Uterus (tissue), 4 donors: ENCODE results near the gene CDH22. TPM values are rescaled to one million over a fixed set of nuclear protein-coding genes. Genes with fewer than 3 reads are reported as not detected.

ENCODE experiments used
- DNase-seq, 2 donors: peaks; one replicate each; pipeline ENCODE4 v3.0.0-alpha.2; 2019 to 2020
- H3K27ac ChIP-seq, 2 donors: fragments of 200-600 bp; sonication (generic); 1 replicate in 1 of 2; 2 replicates in 1 of 2; pipeline ENCODE4 v1.5.1; 2016 to 2018
- H3K27me3 ChIP-seq, 2 donors: fragments of 200-600 bp; sonication (generic); one replicate each; pipeline ENCODE4 v1.5.1; 2018 to 2019; ENCODE audit warnings: control low read depth in 1 of 2
- H3K36me3 ChIP-seq, 2 donors: fragments of 200-600 bp; sonication (generic); one replicate each; pipeline ENCODE4 v1.5.1; 2019; ENCODE audit warnings: control low read depth in 1 of 2
- H3K4me1 ChIP-seq, 2 donors: fragments of 200-600 bp; sonication (generic); one replicate each; pipeline ENCODE4 v1.5.1; 2018 to 2019; ENCODE audit warnings: control low read depth in 1 of 2
- H3K4me3 ChIP-seq, 2 donors: fragments of 200-600 bp; sonication (generic); 1 replicate in 1 of 2; 2 replicates in 1 of 2; pipeline ENCODE4 v1.5.1; 2018 to 2019; ENCODE audit warnings: mild to moderate bottlenecking in 1 of 2
- H3K9me3 ChIP-seq, 2 donors: fragments of 200-600 bp; sonication (generic); one replicate each; pipeline ENCODE4 v1.5.1; 2019; ENCODE audit warnings: control low read depth in 1 of 2
- CTCF ChIP-seq, 4 experiments: fragments of 200-600 bp in 2 of 4; fragments of 450-650 bp in 2 of 4; sonication (generic) in 2 of 4; IDR thresholded peaks; one replicate each; pipeline ENCODE4 v1.5.1; 2016 to 2019; ENCODE audit warnings: antibody characterized with exemption in 4 of 4, mild to moderate bottlenecking in 2 of 4, moderate library complexity in 1 of 4
- POLR2A ChIP-seq, 2 donors: fragments of 450-650 bp; IDR thresholded peaks; one replicate each; pipeline ENCODE4 v1.6.1; 2016; ENCODE audit warnings: antibody characterized with exemption in 2 of 2, mild to moderate bottlenecking in 1 of 2, moderate library complexity in 1 of 2
- intact Hi-C: fragments of 100-400 bp; cut with DNase I; formaldehyde crosslinking; loops from one replicate; pipeline ENCODE4 v1.15.1; 2023; ENCODE audit warnings: low total_unique reads
- total RNA-seq, 4 donors: library from RNA; depleted of rRNA in 3 of 4; stranded (reverse); fragments of >200 nt in 3 of 4; gene quantifications; one replicate each; pipeline versions ENCODE4 v1.1.0 to v1.2.4, GENCODE V29; 2014 to 2023
- donor health status: DM: yes; HTN: yes; CAD: no.

The CDH22 gene
- total RNA-seq, 4 donors from 2014 or later: 0.48 to 0.49 TPM; not detected in 2

- peaks cover 3 to 13% of the 10 kb centered on the region in 2 donors for H3K27me3 ChIP-seq
- no peak for TF ChIP-seq CTCF (IDR thresholded peaks at IDR 0.05)
- no peak for TF ChIP-seq POLR2A (IDR thresholded peaks at IDR 0.05)
Observed at GRCh38 chr20:46178891-46179290, 129.4 kb downstream of the CDH22 start.

GRCh38 chr20:46177768-46178167 is 130.5 kb downstream of the CDH22 start:
- no peaks in the 10 kb centered on the region for H3K4me1 ChIP-seq
- DNase-seq: no peak
- TF ChIP-seq CTCF (IDR thresholded peaks at IDR 0.05) (no peak), POLR2A (IDR thresholded peaks at IDR 0.05) (no peak)
- H3K4me3 ChIP-seq: no peak overlapping the region
- H3K9me3 ChIP-seq: no peaks in the 10 kb centered on the region
- no peaks in the 10 kb centered on the region for H3K36me3 ChIP-seq
- H3K27ac ChIP-seq: no peak overlapping the region
- intact Hi-C loops: no loop called here
- peaks cover 8 to 18% of the 10 kb centered on the region in 2 donors for H3K27me3 ChIP-seq

More at GRCh38 chr20:46178891-46179290, 129.4 kb downstream of the CDH22 start:
- Histone ChIP-seq H3K4me1 (no peaks in the 10 kb centered on the region), H3K9me3 (no peaks in the 10 kb centered on the region), H3K27ac (no peak overlapping the region), H3K36me3 (no peaks in the 10 kb centered on the region), H3K4me3 (no peak overlapping the region)
- intact Hi-C loops: no loop called here
- no peak for DNase-seq

GRCh38 chr20:46176739-46177378 is 131.4 kb downstream of the CDH22 start:
- no peaks in the 10 kb centered on the region for H3K4me1 ChIP-seq
- no peak overlapping the region for H3K27ac ChIP-seq
- H3K36me3 ChIP-seq: no peaks in the 10 kb centered on the region
- peaks cover 8 to 18% of the 10 kb centered on the region in 2 donors for H3K27me3 ChIP-seq
- H3K4me3 ChIP-seq: no peak overlapping the region
- no peak for DNase-seq
- no peaks in the 10 kb centered on the region for H3K9me3 ChIP-seq
- intact Hi-C loops: no loop called here
- no peak for TF ChIP-seq POLR2A (IDR thresholded peaks at IDR 0.05)
- no peak for TF ChIP-seq CTCF (IDR thresholded peaks at IDR 0.05)

GRCh38 chr20:46175127-46175494 is 133.2 kb downstream of the CDH22 start:
- Histone ChIP-seq H3K27ac (no peak overlapping the region), H3K27me3 (peaks cover 8 to 18% of the 10 kb centered on the region in 2 donors), H3K36me3 (no peaks in the 10 kb centered on the region), H3K4me3 (no peak overlapping the region), H3K4me1 (no peaks in the 10 kb centered on the region), H3K9me3 (no peaks in the 10 kb centered on the region)
- TF ChIP-seq CTCF (IDR thresholded peaks at IDR 0.05) (no peak), POLR2A (IDR thresholded peaks at IDR 0.05) (no peak)
- intact Hi-C loops: no loop called here
- DNase-seq: no peak

- DNase-seq: peak; percentile 36 to 48
- no peak for TF ChIP-seq POLR2A (IDR thresholded peaks at IDR 0.05)
- TF ChIP-seq CTCF (IDR thresholded peaks at IDR 0.05): peak; percentile 32 to 62 (median 52)
- Histone ChIP-seq H3K9me3 (no peaks in the 10 kb centered on the region), H3K4me1 (no peaks in the 10 kb centered on the region), H3K27me3 (peaks cover 8 to 18% of the 10 kb centered on the region in 2 donors), H3K27ac (no peak overlapping the region), H3K4me3 (no peak overlapping the region), H3K36me3 (no peaks in the 10 kb centered on the region)
- intact Hi-C loops: no loop called here
Observed at GRCh38 chr20:46174469-46175126, 133.7 kb downstream of the CDH22 start.
